Measurements from ENCODE around the gene ATXN7L3. TPM values are rescaled to one million over a fixed set of nuclear protein-coding genes. Genes with fewer than 3 reads are reported as not detected.
"Not testable (repeated sequence)": the region's sequence is repeated elsewhere in the genome, so short reads cannot be mapped to it uniquely, and the experiment has no call there.

Gene ATXN7L3
- total RNA-seq, 2 donors from 2014 or later: 97.1 to 97.5 TPM

DNA sequence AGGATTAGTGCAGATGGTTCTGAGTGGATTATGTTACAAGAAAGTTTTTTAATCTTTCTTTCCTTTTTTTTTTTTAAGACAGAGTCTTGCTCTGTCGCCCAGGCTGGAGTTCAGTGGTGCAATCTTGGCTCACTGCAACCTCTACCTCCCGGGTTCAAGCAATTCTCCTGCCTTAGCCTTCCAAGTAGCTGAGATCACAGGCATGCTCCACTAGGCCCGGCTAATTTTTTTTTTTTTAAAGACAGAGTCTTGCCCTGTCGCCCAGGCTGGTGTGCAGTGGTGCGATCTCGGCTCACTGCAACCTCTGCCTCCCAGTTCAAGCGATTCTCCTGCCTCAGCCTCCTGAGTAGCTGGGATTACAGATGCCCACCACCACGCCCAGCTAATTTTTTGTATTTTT, 55.8 kb downstream of the ATXN7L3 start:
- H3K9me3 ChIP-seq (ENCODE audit: control insufficient read depth, low read length, poor library complexity, severe bottlenecking); DNase-seq; H3K4me1 Mint-ChIP-seq; H3K36me3 Mint-ChIP-seq (ENCODE audit: low read depth); H3K27ac Mint-ChIP-seq; H3K27me3 Mint-ChIP-seq; ATAC-seq; H3K4me3 Mint-ChIP-seq: not testable (repeated sequence)

Other genes with a start within 250 kb of the ATXN7L3 start
- not detected for gene PYY, start 245.9 kb downstream of the ATXN7L3 start, total RNA-seq
- gene NAGS, start 195.3 kb downstream of the ATXN7L3 start, total RNA-seq: under 1 TPM; 0.21 to 0.42 TPM
- gene TMEM101, start 184.9 kb downstream of the ATXN7L3 start, total RNA-seq: 10 to 100 TPM; 10.5 to 11.8 TPM
- gene LSM12, start 133.2 kb downstream of the ATXN7L3 start, total RNA-seq: 10 to 100 TPM; 35.3 to 46.5 TPM
- 10 to 100 TPM; 10.9 to 13.8 TPM for gene G6PC3, start 129.1 kb downstream of the ATXN7L3 start, total RNA-seq
- gene HDAC5, start 76.2 kb downstream of the ATXN7L3 start, total RNA-seq: 10 to 100 TPM; 83.6 to 96.5 TPM
- gene HROB, start 58.0 kb downstream of the ATXN7L3 start, total RNA-seq: 1 to 10 TPM; 2.6 to 5.7 TPM
- not detected for gene ASB16, start 29.2 kb downstream of the ATXN7L3 start, total RNA-seq
- 10 to 100 TPM; 52.2 to 53.1 TPM for gene TMUB2, start 12.9 kb downstream of the ATXN7L3 start, total RNA-seq
- 100 to 1,000 TPM; 121 to 140 TPM for gene UBTF, start 19.8 kb upstream of the ATXN7L3 start, total RNA-seq
- gene SLC4A1, start 68.3 kb upstream of the ATXN7L3 start, total RNA-seq: not detected
- gene RUNDC3A, start 108.7 kb upstream of the ATXN7L3 start, total RNA-seq: under 1 TPM; 0.37 to 0.55 TPM
- gene SLC25A39, start 124.9 kb upstream of the ATXN7L3 start, total RNA-seq: 10 to 100 TPM; 75.9 to 76.5 TPM
- 10 to 100 TPM; 31.7 to 47.7 TPM for gene GRN, start 145.4 kb upstream of the ATXN7L3 start, total RNA-seq
- under 1 TPM; 0.07 to 0.31 TPM for gene FAM171A2, start 164.0 kb upstream of the ATXN7L3 start, total RNA-seq
- gene ITGA2B, start 189.8 kb upstream of the ATXN7L3 start, total RNA-seq: 100 to 1,000 TPM in 1 of 2 donors, 1 to 10 TPM in 1; 8.9 to 297 TPM

Measured in T-helper 17 cell (primary cell).